ENCODE measurements around the gene SLC22A16. TPM values are rescaled to one million over a fixed set of nuclear protein-coding genes. Genes with fewer than 3 reads are reported as not detected.

The SLC22A16 gene
- total and polyA plus RNA-seq, 2 of the 13 experiments (the other 11 are each of a cell fraction or from before 2014, with no cell fraction given), result 0.04 TPM; not detected in 1

- TF ChIP-seq PAXIP1 (CRISPR knock-in tag; conservative IDR thresholded peaks at IDR 0.05), result peak; percentile 99
- TF ChIP-seq DRAP1 (CRISPR knock-in tag; IDR thresholded peaks at IDR 0.05), result peak; percentile 69
- no peak for TF ChIP-seq ZNF207 (IDR thresholded peaks at IDR 0.05; ENCODE audit: borderline replicate concordance)
- TF ChIP-seq ZNF737 (CRISPR knock-in tag; IDR thresholded peaks at IDR 0.05; ENCODE audit: borderline replicate concordance), result no peak
- 0 out of 2 replicates have a peak, but pooled peaks have one; percentile 34 for TF ChIP-seq ZFP90 (CRISPR knock-in tag; IDR thresholded peaks at IDR 0.05; ENCODE audit: borderline replicate concordance)
- 0 out of 2 replicates have a peak, but pooled peaks have one; percentile 59 for TF ChIP-seq PRDM10 (CRISPR knock-in tag; IDR thresholded peaks at IDR 0.05; ENCODE audit: low read depth)
- no peak for TF ChIP-seq UBTF (CRISPR knock-in tag; IDR thresholded peaks at IDR 0.05)
- TF ChIP-seq ZMAT5 (CRISPR knock-in tag; IDR thresholded peaks at IDR 0.05; ENCODE audit: borderline replicate concordance, low read depth), result no peak
- TF ChIP-seq MAX (IDR thresholded peaks at IDR 0.05), result peak; percentile 29; the same call in 1 of the 2 replicates
- 0 out of 2 replicates have a peak, but pooled peaks have one; percentile 53 for TF ChIP-seq ZNF784 (CRISPR knock-in tag; IDR thresholded peaks at IDR 0.05; ENCODE audit: borderline replicate concordance)
- peak; percentile 10 for TF ChIP-seq YY1 (IDR thresholded peaks at IDR 0.05; ENCODE audit: insufficient read depth, insufficient replicate concordance, low read depth, low read length)
- 0 out of 2 replicates have a peak, but pooled peaks have one; percentile 11 for TF ChIP-seq SP5 (CRISPR knock-in tag; IDR thresholded peaks at IDR 0.05; ENCODE audit: borderline replicate concordance, low read depth)
- no peak for TF ChIP-seq RBFOX2 (IDR thresholded peaks at IDR 0.05; ENCODE audit: low read depth, low read length)
- TF ChIP-seq SIX4 (CRISPR knock-in tag; IDR thresholded peaks at IDR 0.05), result no peak
- TF ChIP-seq EED (CRISPR knock-in tag; IDR thresholded peaks at IDR 0.05), result no peak
These were observed 57.2 kb downstream of the SLC22A16 start (continued) for GRCh38 chr6:110419028-110419739.

Measured in HepG2 (cell line).